Endodermal cell (in vitro differentiated cells): ENCODE measurements around the gene COX19. TPM values are rescaled to one million over a fixed set of nuclear protein-coding genes. Genes with fewer than 3 reads are reported as not detected.

Experiments used
- DNase-seq: peaks from one replicate; pipeline ENCODE4 v3.0.0-alpha.2; 2017
- H3K27ac ChIP-seq: 2 replicates; pipeline ENCODE4 v1.5.1; 2013; ENCODE audit warnings: mild to moderate bottlenecking, low read depth, low read length, moderate library complexity
- H3K27me3 ChIP-seq: 2 replicates; pipeline ENCODE4 v1.6.1; 2013; ENCODE audit warnings: mild to moderate bottlenecking, low read length, moderate library complexity; ENCODE audit not compliant: insufficient read depth, control insufficient read depth, poor library complexity, severe bottlenecking
- H3K36me3 ChIP-seq: 2 replicates; pipeline ENCODE4 v1.7.0; 2013; ENCODE audit warnings: mild to moderate bottlenecking, low read length, moderate library complexity; ENCODE audit not compliant: control insufficient read depth, insufficient read depth
- H3K4me1 ChIP-seq: one replicate; pipeline ENCODE4 v1.7.0; 2013; ENCODE audit warnings: low read length; ENCODE audit not compliant: control insufficient read depth, insufficient read depth
- H3K4me3 ChIP-seq: 2 replicates; pipeline ENCODE4 v1.5.1; 2013; ENCODE audit warnings: mild to moderate bottlenecking, low read length, moderate library complexity
- H3K9ac ChIP-seq: 2 replicates; pipeline ENCODE4 v1.6.1; 2013; ENCODE audit warnings: mild to moderate bottlenecking, low read length, moderate library complexity; ENCODE audit not compliant: poor library complexity, severe bottlenecking; ENCODE audit errors: extremely low read depth
- H3K9me3 ChIP-seq: 2 replicates; pipeline ENCODE4 v1.6.1; 2013; ENCODE audit warnings: mild to moderate bottlenecking, low read length, moderate library complexity; ENCODE audit not compliant: control insufficient read depth
- H3K27ac Mint-ChIP-seq: 2 replicates; pipeline ENCODE4 v1.8.0; 2020; ENCODE audit warnings: mixed read lengths
- H3K27me3 Mint-ChIP-seq: 2 replicates; pipeline ENCODE4 v1.8.0; 2021; ENCODE audit warnings: mild to moderate bottlenecking, mixed read lengths; ENCODE audit not compliant: insufficient read depth
- H3K36me3 Mint-ChIP-seq: 2 replicates; pipeline ENCODE4 v1.8.0; 2020; ENCODE audit warnings: low read depth, mixed read lengths
- H3K4me1 Mint-ChIP-seq: 2 replicates; pipeline ENCODE4 v1.8.0; 2020; ENCODE audit warnings: mixed read lengths
- H3K4me3 Mint-ChIP-seq: 2 replicates; pipeline ENCODE4 v1.8.0; 2020; ENCODE audit warnings: mild to moderate bottlenecking, moderate library complexity, mixed read lengths
- H3K9me3 Mint-ChIP-seq: 2 replicates; pipeline ENCODE4 v1.8.0; 2020; ENCODE audit warnings: mild to moderate bottlenecking, mixed read lengths
- CTCF ChIP-seq: fragments of 200-600 bp; sonication (generic); conservative IDR thresholded peaks from 2 replicates; pipeline ENCODE4 v1.5.0; 2021; ENCODE audit warnings: antibody characterized with exemption, mild to moderate bottlenecking
- WGBS, 2 experiments: methylation state at CpG; one replicate each; pipeline versions ENCODE4 v1.1.5 to v1.1.7; 2013; ENCODE audit warnings: missing lambda C conversion rate in 2 of 2, mixed read lengths in 1 of 2; ENCODE audit not compliant: insufficient coverage in 1 of 2, insufficient read length in 1 of 2; 5-methylcytosine and 5-hydroxymethylcytosine counted together
- total RNA-seq, 2 donors: library from RNA; stranded (reverse); fragmentation: NEBNext Ultra II Directional in 1 of 2; extraction: Animal tissue kit (Norgen Biotek cat#: 25700) in 1 of 2; gene quantifications; 2 replicates in 1 of 2; 3 replicates in 1 of 2; pipeline ENCODE4 v1.2.1, GENCODE V29; 2021

Gene COX19
- total RNA-seq, 2 donors from 2014 or later, result 15.0 to 18.5 TPM

GRCh38 chr7:954330-955238 lies 20.8 kb downstream of the COX19 start, which contains the start of gene ADAP1:
Gene ADAP1 (minus strand): TSS chr7:954680. CDS start chr7:954477, 203 bp downstream.
- Histone ChIP-seq H3K4me3 (no peak within 1 kb of the TSS), H3K4me1 (no peaks in the 10 kb centered on the region), H3K36me3 (no peaks in the 10 kb centered on the region), H3K27ac (no peak within 1 kb of the TSS), H3K27me3 (peaks cover 32% of the 10 kb centered on the region), H3K9me3 (no peaks in the 10 kb centered on the region), H3K9ac (no peak within 1 kb of the TSS)
- H3K4me3 Mint-ChIP-seq, result peak within 1 kb of the TSS; percentile 47
- H3K36me3 Mint-ChIP-seq, result no peaks in the 10 kb centered on the region
- peaks cover 19% of the 10 kb centered on the region for H3K27me3 Mint-ChIP-seq
- no peak within 1 kb of the TSS for H3K27ac Mint-ChIP-seq
- H3K4me1 Mint-ChIP-seq, result no peaks in the 10 kb centered on the region
- no peak for TF ChIP-seq CTCF
- no peaks in the 10 kb centered on the region for H3K9me3 Mint-ChIP-seq
- DNase-seq, result no peak
- 12 to 30% methylated on average over 28 to 115 of the region's 115 CpGs for WGBS, 2 experiments

GRCh38 chr7:953547-954327 lies 21.6 kb downstream of the COX19 start:
- Histone ChIP-seq H3K9ac (no peak overlapping the region), H3K4me3 (no peak overlapping the region), H3K27me3 (peaks cover 32% of the 10 kb centered on the region), H3K27ac (no peak overlapping the region), H3K9me3 (no peaks in the 10 kb centered on the region), H3K4me1 (no peaks in the 10 kb centered on the region), H3K36me3 (no peaks in the 10 kb centered on the region)
- H3K27me3 Mint-ChIP-seq, result peaks cover 19% of the 10 kb centered on the region
- H3K9me3 Mint-ChIP-seq, result no peaks in the 10 kb centered on the region
- H3K36me3 Mint-ChIP-seq, result no peaks in the 10 kb centered on the region
- H3K4me1 Mint-ChIP-seq, result no peaks in the 10 kb centered on the region
- WGBS, 2 experiments, result 7 to 17% methylated on average over 15 to 73 of the region's 78 CpGs
- TF ChIP-seq CTCF, result no peak
- H3K27ac Mint-ChIP-seq, result no peak overlapping the region
- DNase-seq, result peak; percentile 87
- H3K4me3 Mint-ChIP-seq, result peak overlapping the region; percentile 43

GRCh38 chr7:952548-953441 lies 22.6 kb downstream of the COX19 start:
- no peak overlapping the region for H3K4me3 ChIP-seq
- no peak overlapping the region for H3K9ac ChIP-seq
- H3K4me1 ChIP-seq, result no peaks in the 10 kb centered on the region
- Mint-ChIP-seq H3K4me3 (peak overlapping the region; percentile 43), H3K9me3 (no peaks in the 10 kb centered on the region), H3K4me1 (no peaks in the 10 kb centered on the region), H3K27me3 (peaks cover 21% of the 10 kb centered on the region), H3K27ac (no peak overlapping the region), H3K36me3 (no peaks in the 10 kb centered on the region)
- no peaks in the 10 kb centered on the region for H3K9me3 ChIP-seq
- H3K27ac ChIP-seq, result no peak overlapping the region
- 86 to 89% methylated on average over 10 to 20 of the region's 20 CpGs for WGBS, 2 experiments
- H3K36me3 ChIP-seq, result no peaks in the 10 kb centered on the region
- H3K27me3 ChIP-seq, result peaks cover 32% of the 10 kb centered on the region
- no peak for TF ChIP-seq CTCF
- DNase-seq, result peak; percentile 25
